ENCODE data around the gene IFITM2.
"Not testable (repeated sequence)": the region's sequence is repeated elsewhere in the genome, so short reads cannot be mapped to it uniquely, and the experiment has no call there.

Gene IFITM2

GRCh38 chr11:324593-325517 lies 17.2 kb downstream of the IFITM2 start:
- not testable (repeated sequence) for DNase-seq (ENCODE audit: low spot score)

DNA sequence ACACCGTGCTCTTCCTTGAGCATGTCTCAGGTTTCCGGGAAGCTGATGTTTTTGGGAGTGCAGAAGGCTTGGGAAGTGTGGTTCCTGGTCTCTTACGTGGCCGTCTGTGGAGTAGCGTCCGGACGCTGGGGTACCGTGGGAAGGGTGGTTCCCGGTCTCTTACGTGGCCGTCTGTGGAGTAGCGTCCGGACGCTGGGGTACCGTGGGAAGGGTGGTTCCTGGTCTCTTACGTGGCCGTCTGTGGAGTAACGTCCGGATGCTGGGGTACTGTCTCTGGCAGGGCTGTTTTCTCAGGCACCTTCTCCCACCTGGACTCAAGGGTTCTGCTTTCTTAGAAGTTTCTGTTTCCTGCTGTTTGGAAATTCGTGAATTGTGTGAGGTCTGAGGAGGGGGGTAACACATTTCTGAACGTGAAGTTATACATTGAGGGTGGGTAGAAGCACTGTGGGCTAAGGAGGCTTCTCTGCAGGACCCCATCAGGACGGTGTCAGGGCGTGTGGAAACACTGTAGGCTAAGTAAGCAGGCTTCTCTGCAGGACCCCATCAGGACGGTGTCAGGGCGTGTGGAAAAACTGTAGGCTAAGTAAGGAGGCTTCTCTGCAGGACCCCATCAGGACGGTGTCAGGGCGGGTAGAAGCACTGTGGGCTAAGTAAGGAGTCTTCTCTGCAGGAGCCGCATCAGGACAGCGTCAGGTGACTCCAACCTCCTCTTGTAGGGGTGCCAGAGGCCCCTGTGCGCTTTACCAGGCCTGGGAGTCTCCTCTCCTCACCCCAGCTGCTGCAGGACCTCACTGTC lies 18.4 kb downstream of the IFITM2 start:
- DNase-seq (ENCODE audit: low spot score) = no peak

- no peak for DNase-seq (ENCODE audit: low spot score)
These were observed 18.9 kb downstream of the IFITM2 start for GRCh38 chr11:326592-326841.

GRCh38 chr11:326842-327580 lies 19.4 kb downstream of the IFITM2 start:
- DNase-seq (ENCODE audit: low spot score) = no peak

DNA sequence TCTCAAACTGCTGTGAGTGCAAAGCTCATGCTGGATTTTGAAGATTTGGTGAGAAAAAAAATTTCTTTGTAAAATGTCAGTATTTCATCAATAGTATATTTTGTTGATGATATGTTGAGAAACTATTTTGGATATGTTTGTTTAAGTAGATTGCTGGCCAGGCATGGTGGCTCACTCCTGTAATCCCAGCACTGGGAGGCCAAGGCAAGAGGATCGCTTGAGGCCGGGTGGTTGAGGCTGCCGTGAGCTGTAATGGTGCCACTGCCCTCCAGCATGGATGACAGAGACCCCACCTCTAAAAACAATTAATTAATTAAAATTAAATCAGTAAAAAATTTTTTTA lies 19.9 kb downstream of the IFITM2 start:
- no peak for DNase-seq (ENCODE audit: low spot score)

DNA sequence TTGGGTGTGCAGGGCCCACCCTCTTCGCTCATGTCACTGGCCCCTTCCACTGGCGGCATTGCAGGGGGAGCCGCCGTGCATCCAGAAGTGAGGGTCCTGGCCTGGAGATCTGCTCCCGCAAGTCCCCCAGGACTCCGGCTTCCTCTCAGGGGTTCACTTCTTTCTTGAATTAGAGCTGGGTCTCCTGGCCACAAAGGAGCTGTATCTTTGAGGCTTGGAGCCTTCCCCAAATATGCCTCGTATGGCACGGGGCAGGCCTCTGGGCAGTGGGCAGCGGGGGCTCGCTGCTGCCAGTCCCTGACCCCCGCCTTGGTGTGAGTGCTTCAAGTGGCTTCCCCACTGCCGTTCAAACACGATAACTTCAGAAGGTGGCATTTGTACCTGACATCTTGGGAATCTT lies 20.4 kb downstream of the IFITM2 start:
- DNase-seq (ENCODE audit: low spot score) = no peak

- not testable (repeated sequence) for DNase-seq (ENCODE audit: low spot score)
These were observed 21.0 kb downstream of the IFITM2 start for GRCh38 chr11:328516-329100.

DNA sequence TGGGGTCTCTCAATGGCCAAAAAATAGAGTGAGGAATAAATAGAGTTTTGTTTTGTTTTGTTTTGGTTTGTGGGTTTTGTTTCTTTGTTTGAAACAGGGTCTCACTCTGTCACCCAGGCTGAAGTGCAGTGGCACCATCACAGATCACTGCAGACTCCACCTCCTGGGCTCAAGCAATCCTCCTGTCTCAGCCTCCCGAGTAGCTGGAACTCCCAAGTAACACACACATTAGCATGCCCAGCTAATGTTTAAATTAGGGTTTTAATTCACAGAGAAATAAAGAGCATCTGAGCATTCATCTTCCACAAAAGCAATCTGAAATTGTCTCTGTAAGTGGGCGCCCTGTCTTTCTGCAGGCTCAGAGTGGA lies 22.3 kb downstream of the IFITM2 start:
- DNase-seq (ENCODE audit: low spot score) = no peak

DNA sequence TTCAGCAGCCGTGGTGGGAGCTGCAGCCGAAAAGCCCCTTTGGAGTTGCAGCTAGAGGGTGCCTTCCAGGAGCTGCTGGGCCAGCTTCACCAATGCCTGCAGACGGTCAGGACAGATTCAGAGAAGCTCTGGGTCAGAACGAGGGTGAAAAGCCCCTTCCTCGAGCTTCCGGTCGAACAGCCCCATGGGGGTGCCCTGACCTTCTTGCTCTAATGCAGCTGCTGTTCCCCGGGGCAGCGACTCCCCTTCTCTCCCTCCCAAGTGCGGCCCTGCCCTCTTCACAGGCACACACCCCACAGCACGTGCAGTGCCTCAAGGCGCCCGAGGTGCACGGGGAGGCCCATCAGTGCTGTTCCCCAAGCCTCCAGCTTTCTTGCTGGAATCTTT lies 22.7 kb downstream of the IFITM2 start:
- DNase-seq (ENCODE audit: low spot score) = no peak

- no peak for DNase-seq (ENCODE audit: low spot score)
These were observed 23.2 kb downstream of the IFITM2 start for GRCh38 chr11:330694-331357.

GRCh38 chr11:331358-332060 lies 23.9 kb downstream of the IFITM2 start:
- no peak for DNase-seq (ENCODE audit: low spot score)

DNA sequence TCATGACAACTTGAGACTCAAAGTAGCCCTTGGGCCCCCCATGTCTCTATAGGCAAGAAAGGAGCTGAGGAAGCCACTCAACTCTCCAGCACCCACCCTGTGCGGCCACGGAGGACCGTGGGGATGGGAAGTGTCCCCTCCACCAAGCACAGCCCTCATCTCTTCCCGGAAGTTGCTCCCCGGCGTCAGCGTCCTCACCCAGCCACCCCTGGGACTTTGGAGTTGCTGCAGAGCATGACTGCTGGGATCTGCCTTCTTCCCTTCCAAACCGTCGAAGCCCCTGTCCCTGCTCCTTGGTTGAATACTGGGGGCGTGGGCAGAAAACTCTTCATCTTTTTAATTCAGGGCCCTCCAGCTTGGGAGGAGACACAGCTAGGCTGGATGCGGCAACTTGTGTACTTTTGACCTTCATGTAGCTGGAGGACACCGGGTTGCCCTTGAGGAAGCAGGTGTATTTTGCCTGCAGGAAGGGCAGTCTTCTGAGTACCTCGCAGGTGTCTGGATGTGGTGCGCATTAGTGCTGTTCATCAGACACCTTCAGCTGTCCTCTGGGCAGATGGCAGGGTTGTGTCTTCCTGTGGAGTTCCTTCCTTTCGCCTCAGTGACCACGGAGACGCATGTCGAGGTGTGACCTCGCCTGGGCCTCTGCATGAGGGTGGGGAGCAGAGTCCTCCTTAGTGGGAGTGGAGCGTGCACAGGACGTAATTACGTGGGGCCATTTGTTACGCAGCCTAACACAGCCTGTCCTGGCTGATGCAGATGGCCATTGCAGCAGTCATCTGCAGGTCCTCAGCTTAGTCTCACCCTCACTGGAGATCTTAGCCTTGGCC lies 25.2 kb downstream of the IFITM2 start:
- DNase-seq (ENCODE audit: low spot score) = no peak

GRCh38 chr11:333616-334263 lies 26.1 kb downstream of the IFITM2 start:
- not testable (repeated sequence) for DNase-seq (ENCODE audit: low spot score)

DNA sequence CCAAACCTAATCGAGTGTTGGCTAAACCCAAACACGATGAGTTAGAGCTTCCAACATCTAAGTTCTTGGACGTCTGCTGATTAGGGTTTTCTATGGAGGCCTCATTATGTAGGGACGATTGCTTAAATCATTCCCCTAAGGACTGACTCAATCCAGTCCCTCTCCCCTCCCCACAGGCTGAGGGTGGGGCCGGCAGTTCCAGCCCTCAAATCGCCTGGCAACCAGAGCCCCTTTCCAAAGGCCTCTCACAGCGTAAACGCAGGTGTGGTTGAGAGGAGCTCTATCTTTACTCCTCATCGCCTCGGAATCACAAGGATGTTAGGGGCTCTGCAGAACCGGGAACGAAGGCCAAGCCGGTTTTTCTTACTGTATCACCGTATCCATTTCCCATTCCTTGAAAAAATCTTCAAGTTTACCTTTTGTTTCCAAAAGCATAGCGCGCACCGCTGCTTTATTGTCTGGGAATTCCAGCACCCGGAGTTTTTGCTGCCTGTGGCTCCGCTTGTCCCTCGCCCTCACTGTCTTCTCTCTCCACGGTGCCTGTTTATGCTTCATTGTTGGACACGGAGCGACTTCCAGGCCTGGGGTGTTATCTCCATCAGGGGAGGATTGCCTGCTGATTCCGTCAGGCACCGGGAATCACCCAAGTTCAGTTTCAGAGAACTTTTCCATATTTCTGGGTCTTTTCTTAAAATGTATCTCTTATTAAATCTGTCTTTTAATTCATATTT lies 26.8 kb downstream of the IFITM2 start:
- no peak for DNase-seq (ENCODE audit: low spot score)

DNA sequence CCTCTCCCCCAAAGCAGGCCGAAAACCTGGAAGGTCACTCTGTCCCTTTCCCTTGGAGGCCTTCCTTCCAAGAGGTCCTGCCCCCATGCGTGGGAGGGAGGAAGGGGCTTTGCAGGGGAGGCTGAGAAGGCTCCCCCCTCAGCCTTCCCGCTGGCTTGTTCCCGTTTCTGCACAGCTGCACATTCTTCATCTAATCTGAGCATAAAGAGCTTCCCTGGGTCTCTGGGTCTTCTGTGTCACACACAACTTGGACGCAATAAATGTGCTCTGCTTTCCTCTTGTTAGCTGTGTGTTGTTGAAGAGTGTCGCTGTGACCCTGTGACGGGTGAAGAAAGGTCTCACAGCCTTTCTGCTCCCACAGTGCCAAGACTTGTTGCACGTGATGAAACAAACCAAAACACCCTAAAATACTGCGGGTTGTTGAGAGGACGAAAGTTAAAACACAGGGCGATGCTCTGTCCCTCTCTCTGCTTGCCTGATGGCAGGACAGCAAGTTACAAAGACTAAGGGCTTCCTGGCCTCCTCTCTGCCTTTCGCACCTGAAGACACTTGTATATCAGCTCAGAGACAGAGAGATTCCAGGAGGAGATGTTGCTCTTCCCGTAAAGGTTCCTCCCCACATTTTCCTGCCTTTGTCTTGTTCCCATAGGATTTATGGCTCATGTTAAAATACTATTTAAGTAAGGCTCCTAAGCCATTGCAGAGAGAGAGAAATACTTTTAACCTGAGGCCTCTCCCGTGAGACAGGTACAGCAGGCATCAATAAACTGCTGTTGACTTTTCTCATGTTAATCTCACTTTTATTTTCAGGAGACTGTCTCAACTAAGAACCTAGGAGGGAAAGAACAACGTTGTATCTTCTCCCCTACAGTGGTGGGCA lies 28.4 kb downstream of the IFITM2 start:
- DNase-seq (ENCODE audit: low spot score) = no peak

- DNase-seq (ENCODE audit: low spot score) = no peak
These were observed 29.1 kb downstream of the IFITM2 start for GRCh38 chr11:336659-337198.

DNA sequence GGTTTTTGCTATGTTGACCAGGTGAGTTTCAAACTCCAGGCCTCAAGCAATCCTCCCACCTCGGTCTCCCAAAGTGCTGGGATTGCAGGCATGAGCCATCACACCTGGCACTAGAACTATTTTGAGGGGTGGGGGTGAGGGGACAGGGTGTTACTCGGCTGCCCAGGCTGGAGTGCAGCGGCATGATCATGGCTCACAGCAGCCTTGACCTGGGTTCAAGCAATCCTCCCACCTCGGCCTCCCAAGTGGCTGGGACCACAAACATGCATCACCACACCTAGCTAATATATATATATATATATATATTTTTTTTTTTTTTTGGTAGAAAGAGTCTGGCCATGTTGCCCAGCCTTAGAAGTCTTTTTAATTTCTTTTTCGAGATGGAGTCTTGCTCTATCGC lies 30.1 kb downstream of the IFITM2 start:
- DNase-seq (ENCODE audit: low spot score) = no peak

GRCh38 chr11:339963-340362 lies 32.3 kb downstream of the IFITM2 start:
- DNase-seq (ENCODE audit: low spot score) = no peak

Data from SK-N-DZ (cell line).